Natural killer cell (primary cell): ENCODE data around the gene ANKRD6. TPM values are rescaled to one million over a fixed set of nuclear protein-coding genes. Genes with fewer than 3 reads are reported as not detected.

Source experiments
- ATAC-seq, 3 donors: fragments of 150-1000 bp in 2 of 3; fragments of 200-7000 bp in 1 of 3; cut with Tn5 transposase; 1 replicate in 1 of 3; 2 replicates in 2 of 3; pipeline ENCODE4 v1.10.0; 2021; ENCODE audit warnings: mild to moderate bottlenecking in 2 of 3, moderate library complexity in 2 of 3
- DNase-seq, 2 donors: peaks; one replicate each; pipeline versions ENCODE4 v3.0.0 to v3.0.0-alpha.2; 2013 to 2021; ENCODE audit warnings: mixed read lengths in 1 of 2
- H3K27ac ChIP-seq: one replicate; pipeline ENCODE4 v1.5.1; 2013; ENCODE audit warnings: mild to moderate bottlenecking, low read length
- H3K27me3 ChIP-seq: one replicate; pipeline ENCODE4 v1.6.1; 2013; ENCODE audit warnings: low read length; ENCODE audit not compliant: control insufficient read depth, insufficient read depth
- H3K36me3 ChIP-seq: one replicate; pipeline ENCODE4 v1.6.1; 2013; ENCODE audit warnings: low read length; ENCODE audit not compliant: control insufficient read depth, insufficient read depth
- H3K4me1 ChIP-seq: one replicate; pipeline ENCODE4 v1.6.1; 2013; ENCODE audit warnings: low read length; ENCODE audit not compliant: control insufficient read depth, insufficient read depth
- H3K4me3 ChIP-seq: one replicate; pipeline ENCODE4 v1.5.1; 2013; ENCODE audit warnings: low read length
- H3K9me3 ChIP-seq: one replicate; pipeline ENCODE4 v1.6.1; 2013; ENCODE audit warnings: low read length; ENCODE audit not compliant: control insufficient read depth, insufficient read depth
- H3K27ac Mint-ChIP-seq, 2 donors: one replicate each; pipeline ENCODE4 v1.8.0; 2022; ENCODE audit warnings: mild to moderate bottlenecking in 2 of 2, mixed read lengths in 2 of 2, moderate library complexity in 1 of 2
- H3K27me3 Mint-ChIP-seq, 2 donors: one replicate each; pipeline ENCODE4 v1.8.0; 2022; ENCODE audit warnings: low read depth in 2 of 2, mixed read lengths in 2 of 2
- H3K36me3 Mint-ChIP-seq: one replicate; pipeline ENCODE4 v1.8.0; 2022; ENCODE audit warnings: mixed read lengths
- H3K4me1 Mint-ChIP-seq, 2 donors: one replicate each; pipeline ENCODE4 v1.8.0; 2022; ENCODE audit warnings: mixed read lengths in 2 of 2
- H3K4me3 Mint-ChIP-seq: one replicate; pipeline ENCODE4 v1.8.0; 2022; ENCODE audit warnings: mild to moderate bottlenecking, moderate library complexity, mixed read lengths
- H3K9me3 Mint-ChIP-seq, 2 donors: one replicate each; pipeline ENCODE4 v1.8.0; 2022; ENCODE audit warnings: mixed read lengths in 2 of 2
- CTCF ChIP-seq: fragments of 200-600 bp; IDR thresholded peaks from one replicate; pipeline ENCODE4 v1.8.0; 2022; ENCODE audit warnings: antibody characterized with exemption
- WGBS: methylation state at CpG from one replicate; pipeline ENCODE4 v1.1.7; 2013; ENCODE audit warnings: missing lambda C conversion rate; ENCODE audit not compliant: insufficient coverage; 5-methylcytosine and 5-hydroxymethylcytosine counted together
- intact Hi-C: fragments of 100-400 bp; cut with micrococcal nuclease; formaldehyde crosslinking; loops from one replicate; pipeline ENCODE4 v1.14.2; 2022
- total RNA-seq, 4 donors: library from RNA; stranded (reverse); fragments of 120-200 nt in 1 of 4; gene quantifications; one replicate each; pipeline versions ENCODE4 v1.2.3 to v1.2.4, GENCODE V29; 2013 to 2022

The ANKRD6 gene
- total RNA-seq, 3 donors from 2014 or later (not counting 1 experiment from before 2014, with no cell fraction given), result 4.5 to 9.0 (median 4.6) TPM

GRCh38 chr6:89679215-89680120 lies 246.5 kb downstream of the ANKRD6 start:
- Mint-ChIP-seq H3K9me3 (no peaks in the 10 kb centered on the region), H3K27me3 (no peaks in the 10 kb centered on the region), H3K27ac (no peak overlapping the region), H3K36me3 (peaks cover 14% of the 10 kb centered on the region), H3K4me1 (no peaks in the 10 kb centered on the region), H3K4me3 (no peak overlapping the region)
- Histone ChIP-seq H3K4me1 (no peaks in the 10 kb centered on the region), H3K4me3 (no peak overlapping the region), H3K27ac (no peak overlapping the region), H3K27me3 (no peaks in the 10 kb centered on the region), H3K36me3 (peaks cover 75% of the 10 kb centered on the region), H3K9me3 (no peaks in the 10 kb centered on the region)
- WGBS, result 90% methylated on average over 5 of the region's 6 CpGs
- DNase-seq (no peak), ATAC-seq (no peak)
- TF ChIP-seq CTCF, result no peak
- intact Hi-C loops, result no loop called here

- H3K36me3 Mint-ChIP-seq, result peaks cover 20% of the 10 kb centered on the region
- H3K9me3 ChIP-seq, result no peaks in the 10 kb centered on the region
- H3K36me3 ChIP-seq, result peaks cover 73% of the 10 kb centered on the region
- H3K4me3 ChIP-seq, result no peak overlapping the region
- no peak overlapping the region for H3K4me3 Mint-ChIP-seq
- H3K4me1 ChIP-seq, result no peaks in the 10 kb centered on the region
- no peaks in the 10 kb centered on the region for H3K27me3 ChIP-seq
- intact Hi-C loops, result no loop called here
- ATAC-seq, result no peak
- H3K9me3 Mint-ChIP-seq, result no peaks in the 10 kb centered on the region
- H3K27me3 Mint-ChIP-seq, result no peaks in the 10 kb centered on the region
- no peak for TF ChIP-seq CTCF
- no peak overlapping the region for H3K27ac ChIP-seq
- no peaks in the 10 kb centered on the region for H3K4me1 Mint-ChIP-seq
- no peak for DNase-seq
- 90% methylated on average over 1 of the region's 2 CpGs for WGBS
- H3K27ac Mint-ChIP-seq, result no peak overlapping the region
Observed at GRCh38 chr6:89680150-89680549, 247.2 kb downstream of the ANKRD6 start.

- ATAC-seq, result no peak
- H3K4me1 Mint-ChIP-seq, result no peaks in the 10 kb centered on the region
- H3K27me3 ChIP-seq, result no peaks in the 10 kb centered on the region
- H3K9me3 ChIP-seq, result no peaks in the 10 kb centered on the region
- no peak overlapping the region for H3K27ac ChIP-seq
- H3K36me3 Mint-ChIP-seq, result peaks cover 24% of the 10 kb centered on the region
- 78% methylated on average over 7 of the region's 7 CpGs for WGBS
- no peak overlapping the region for H3K4me3 Mint-ChIP-seq
- H3K36me3 ChIP-seq, result peaks cover 71% of the 10 kb centered on the region
- no peak for TF ChIP-seq CTCF
- intact Hi-C loops, result no loop called here
- H3K4me3 ChIP-seq, result no peak overlapping the region
- no peak overlapping the region for H3K27ac Mint-ChIP-seq
- H3K9me3 Mint-ChIP-seq, result no peaks in the 10 kb centered on the region
- no peaks in the 10 kb centered on the region for H3K4me1 ChIP-seq
- no peak for DNase-seq
- H3K27me3 Mint-ChIP-seq, result no peaks in the 10 kb centered on the region
Observed at GRCh38 chr6:89680551-89680950, 247.6 kb downstream of the ANKRD6 start.
